Rectal smooth muscle tissue (tissue), 1 donor: ENCODE results near the gene CRTC3.
"Not testable (repeated sequence)": the region's sequence is repeated elsewhere in the genome, so short reads cannot be mapped to it uniquely, and the experiment has no call there.

Experiments used
- H3K27ac ChIP-seq: one replicate; pipeline ENCODE4 v1.7.0; 2013; ENCODE audit warnings: low read depth, low read length, inconsistent platforms
- H3K27me3 ChIP-seq: one replicate; pipeline ENCODE4 v1.7.0; 2013; ENCODE audit warnings: low read length; ENCODE audit not compliant: control insufficient read depth, insufficient read depth
- H3K36me3 ChIP-seq: one replicate; pipeline ENCODE4 v1.7.0; 2013; ENCODE audit warnings: low read length; ENCODE audit not compliant: control insufficient read depth, insufficient read depth
- H3K4me1 ChIP-seq: one replicate; pipeline ENCODE4 v1.7.0; 2013; ENCODE audit warnings: low read length; ENCODE audit not compliant: control insufficient read depth, insufficient read depth
- H3K4me3 ChIP-seq: one replicate; pipeline ENCODE4 v1.7.0; 2013; ENCODE audit warnings: low read length
- H3K9ac ChIP-seq: one replicate; pipeline ENCODE4 v1.7.0; 2013; ENCODE audit warnings: low read length

CRTC3 gene

GRCh38 chr15:90497912-90498311 lies 31.8 kb upstream of the CRTC3 start:
- no peak overlapping the region for H3K27ac ChIP-seq
- no peaks in the 10 kb centered on the region for H3K4me1 ChIP-seq
- H3K9ac ChIP-seq: no peak overlapping the region
- no peak overlapping the region for H3K4me3 ChIP-seq
- peaks cover 29% of the 10 kb centered on the region for H3K36me3 ChIP-seq
- H3K27me3 ChIP-seq: no peaks in the 10 kb centered on the region

- Histone ChIP-seq H3K36me3 (peaks cover 21% of the 10 kb centered on the region), H3K27me3 (no peaks in the 10 kb centered on the region), H3K4me3 (no peak overlapping the region), H3K27ac (no peak overlapping the region), H3K9ac (no peak overlapping the region), H3K4me1 (no peaks in the 10 kb centered on the region)
Observed at GRCh38 chr15:90500171-90500570, 29.6 kb upstream of the CRTC3 start.

GRCh38 chr15:90501898-90502297 lies 27.8 kb upstream of the CRTC3 start:
- no peak overlapping the region for H3K27ac ChIP-seq
- H3K27me3 ChIP-seq: no peaks in the 10 kb centered on the region
- no peaks in the 10 kb centered on the region for H3K4me1 ChIP-seq
- H3K36me3 ChIP-seq: peaks cover 17% of the 10 kb centered on the region
- H3K9ac ChIP-seq: no peak overlapping the region
- H3K4me3 ChIP-seq: no peak overlapping the region

- H3K9ac ChIP-seq, H3K27ac ChIP-seq, H3K36me3 ChIP-seq, H3K4me3 ChIP-seq, H3K27me3 ChIP-seq, H3K4me1 ChIP-seq: not testable (repeated sequence)
Observed at GRCh38 chr15:90510781-90511180, 18.9 kb upstream of the CRTC3 start.

- H3K36me3 ChIP-seq, H3K27me3 ChIP-seq, H3K9ac ChIP-seq, H3K27ac ChIP-seq, H3K4me1 ChIP-seq, H3K4me3 ChIP-seq: not testable (repeated sequence)
Observed at GRCh38 chr15:90511211-90511618, 18.5 kb upstream of the CRTC3 start.

GRCh38 chr15:90512276-90512675 lies 17.4 kb upstream of the CRTC3 start:
- Histone ChIP-seq H3K27me3 (no peaks in the 10 kb centered on the region), H3K4me1 (no peaks in the 10 kb centered on the region), H3K36me3 (no peaks in the 10 kb centered on the region), H3K27ac (no peak overlapping the region), H3K4me3 (no peak overlapping the region), H3K9ac (no peak overlapping the region)

GRCh38 chr15:90512981-90513380 lies 16.7 kb upstream of the CRTC3 start:
- H3K4me1 ChIP-seq: no peaks in the 10 kb centered on the region
- H3K36me3 ChIP-seq: no peaks in the 10 kb centered on the region
- H3K27ac ChIP-seq: no peak overlapping the region
- H3K4me3 ChIP-seq: no peak overlapping the region
- H3K9ac ChIP-seq: no peak overlapping the region
- no peaks in the 10 kb centered on the region for H3K27me3 ChIP-seq

GRCh38 chr15:90513448-90513847 lies 16.3 kb upstream of the CRTC3 start:
- no peak overlapping the region for H3K9ac ChIP-seq
- H3K27me3 ChIP-seq: no peaks in the 10 kb centered on the region
- H3K27ac ChIP-seq: no peak overlapping the region
- no peaks in the 10 kb centered on the region for H3K36me3 ChIP-seq
- no peak overlapping the region for H3K4me3 ChIP-seq
- no peaks in the 10 kb centered on the region for H3K4me1 ChIP-seq

- not testable (repeated sequence) for H3K27me3 ChIP-seq, H3K27ac ChIP-seq, H3K4me3 ChIP-seq, H3K9ac ChIP-seq, H3K36me3 ChIP-seq, H3K4me1 ChIP-seq
Observed at GRCh38 chr15:90513893-90514292, 15.8 kb upstream of the CRTC3 start.

GRCh38 chr15:90519688-90520087 lies 10.0 kb upstream of the CRTC3 start:
- Histone ChIP-seq H3K27ac (no peak overlapping the region), H3K9ac (no peak overlapping the region), H3K4me3 (no peak overlapping the region), H3K4me1 (no peaks in the 10 kb centered on the region), H3K27me3 (no peaks in the 10 kb centered on the region), H3K36me3 (no peaks in the 10 kb centered on the region)

GRCh38 chr15:90520365-90520764 lies 9.4 kb upstream of the CRTC3 start:
- Histone ChIP-seq H3K4me3 (no peak overlapping the region), H3K27me3 (no peaks in the 10 kb centered on the region), H3K4me1 (no peaks in the 10 kb centered on the region), H3K36me3 (no peaks in the 10 kb centered on the region), H3K27ac (no peak overlapping the region), H3K9ac (no peak overlapping the region)

GRCh38 chr15:90523373-90523772 lies 6.3 kb upstream of the CRTC3 start:
- Histone ChIP-seq H3K4me1 (no peaks in the 10 kb centered on the region), H3K4me3 (no peak overlapping the region), H3K9ac (no peak overlapping the region), H3K27me3 (no peaks in the 10 kb centered on the region), H3K27ac (no peak overlapping the region), H3K36me3 (no peaks in the 10 kb centered on the region)

- not testable (repeated sequence) for H3K9ac ChIP-seq, H3K27me3 ChIP-seq, H3K4me3 ChIP-seq, H3K27ac ChIP-seq, H3K4me1 ChIP-seq, H3K36me3 ChIP-seq
Observed at GRCh38 chr15:90524018-90524803, 5.5 kb upstream of the CRTC3 start.
